B cell (primary cell): ENCODE measurements around the gene MAN1A1.

Source experiments
- CTCF ChIP-seq: fragments of 200-600 bp; IDR thresholded peaks from one replicate; pipeline ENCODE4 v1.8.0; 2022; ENCODE audit warnings: antibody characterized with exemption, mild to moderate bottlenecking
- EZH2 ChIP-seq: IDR thresholded peaks from 2 replicates; pipeline ENCODE4 v1.6.1; 2012; ENCODE audit warnings: borderline replicate concordance, low read depth, mild to moderate bottlenecking, moderate library complexity, low read length; ENCODE audit not compliant: insufficient read depth, poor library complexity, severe bottlenecking

DNA sequence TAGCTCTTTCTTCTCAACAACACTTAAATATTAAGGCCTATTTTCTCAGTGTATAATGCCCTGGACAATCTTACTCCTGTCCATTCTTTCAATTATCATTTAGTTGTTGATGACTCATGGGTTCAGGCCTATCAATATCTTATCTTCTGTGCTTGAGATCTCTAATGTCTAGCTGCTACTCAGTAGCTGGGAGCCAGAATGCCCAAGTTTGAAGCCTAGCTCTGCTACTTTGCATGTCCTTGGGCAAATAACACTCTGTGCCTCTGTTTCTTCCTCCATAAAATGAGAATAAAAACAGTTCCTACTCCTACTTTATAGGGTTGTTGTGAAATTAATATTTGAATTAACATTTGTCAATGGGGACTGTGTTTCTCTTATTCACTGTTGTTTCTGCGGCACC, 69.5 kb downstream of the MAN1A1 start:
- TF ChIP-seq CTCF (no peak), EZH2 (no peak)
